Measurements from ENCODE around the gene CLIC3.

CLIC3 gene

DNA sequence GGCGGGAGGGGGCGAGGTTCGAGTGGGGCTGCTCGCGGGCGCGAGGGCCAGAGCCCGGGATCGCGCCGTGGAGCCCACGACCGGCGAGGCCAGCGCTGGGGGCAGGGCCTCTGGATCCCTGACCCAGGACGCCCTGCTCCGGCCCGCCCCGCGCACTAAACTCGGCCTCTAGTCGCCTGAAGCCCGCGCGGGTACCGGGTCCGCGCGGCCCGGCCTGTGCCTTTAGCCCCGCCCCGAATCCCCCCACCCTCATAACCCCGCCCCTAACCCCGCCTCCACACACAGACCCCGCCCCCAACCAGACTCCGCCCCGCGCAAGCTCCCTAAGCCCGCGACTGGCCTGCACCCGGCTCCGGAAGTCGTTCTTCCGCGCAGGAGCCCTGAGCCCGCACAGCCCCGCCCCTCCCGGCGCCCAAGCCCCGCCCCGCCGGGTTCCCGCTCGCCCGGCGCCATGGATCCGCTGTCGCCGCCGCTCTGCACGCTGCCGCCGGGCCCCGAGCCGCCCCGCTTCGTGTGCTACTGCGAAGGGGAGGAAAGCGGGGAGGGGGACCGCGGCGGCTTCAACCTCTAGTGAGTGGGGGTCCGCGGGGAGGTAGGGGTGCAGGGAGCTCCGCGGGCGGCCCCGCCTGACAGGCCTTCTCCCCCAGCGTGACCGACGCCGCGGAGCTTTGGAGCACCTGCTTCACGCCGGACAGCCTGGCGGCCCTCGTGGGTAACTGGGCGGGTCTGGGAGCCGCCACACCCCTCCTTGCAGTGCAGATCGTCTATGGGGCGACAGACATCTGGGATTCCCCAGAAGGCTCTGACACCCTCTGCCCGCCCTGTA lies 4.2 kb downstream of the CLIC3 start, which contains the start of gene PAXX:
Gene PAXX, plus strand, starts transcription at position 430 of the 826 bp plus-strand sequence. Its CDS starts 22 bp downstream, at position 452.
- Histone ChIP-seq H3K27me3 (ENCODE audit: control insufficient read depth, insufficient read depth, low read length) (peaks cover 17% of the 10 kb centered on the region), H3K4me3 (ENCODE audit: low read depth, low read length) (peak within 1 kb of the TSS; percentile 73), H3K4me1 (ENCODE audit: control insufficient read depth, insufficient read depth, low read length) (peaks cover 4% of the 10 kb centered on the region), H3K9me3 (ENCODE audit: control insufficient read depth, insufficient read depth, low read length) (peaks cover 4% of the 10 kb centered on the region), H3K9ac (ENCODE audit: low read depth, low read length) (peak within 1 kb of the TSS; percentile 47), H3K36me3 (ENCODE audit: control insufficient read depth, insufficient read depth, low read length) (no peaks in the 10 kb centered on the region)

DNA sequence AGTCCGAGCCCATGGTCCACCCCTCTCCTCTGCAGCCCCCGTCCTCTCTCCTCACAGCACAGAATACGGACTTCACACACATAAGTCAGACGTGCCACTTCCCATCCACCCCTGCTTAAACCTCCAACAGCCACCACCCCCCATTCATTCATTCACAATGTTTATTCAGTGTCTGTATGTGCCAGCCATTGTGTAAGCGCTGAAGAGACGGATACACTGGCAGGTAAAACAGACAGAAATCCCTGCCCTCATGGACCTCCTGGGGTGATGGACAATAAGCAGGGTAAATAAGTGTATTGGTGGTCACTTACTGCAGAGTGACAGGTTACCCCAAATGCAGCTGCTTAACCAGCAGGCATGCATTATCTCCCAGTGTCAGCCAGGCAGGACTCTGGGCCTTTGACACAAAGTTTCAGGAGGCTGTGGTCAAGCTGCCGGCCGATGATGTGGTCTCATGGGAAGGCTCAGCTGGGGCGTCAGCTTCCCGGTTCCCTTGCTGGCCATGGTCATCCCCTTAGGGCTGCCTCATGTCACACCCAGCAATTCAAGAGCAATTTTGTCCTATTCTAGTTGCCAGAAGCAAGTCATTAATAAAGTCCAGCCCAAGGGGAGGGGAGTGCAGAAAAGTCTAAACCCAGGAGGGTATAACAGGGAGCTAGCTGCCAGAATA lies 6.0 kb downstream of the CLIC3 start:
- Histone ChIP-seq H3K27me3 (ENCODE audit: control insufficient read depth, insufficient read depth, low read length) (peaks cover 19% of the 10 kb centered on the region), H3K36me3 (ENCODE audit: control insufficient read depth, insufficient read depth, low read length) (no peaks in the 10 kb centered on the region), H3K4me3 (ENCODE audit: low read depth, low read length) (no peak overlapping the region), H3K9ac (ENCODE audit: low read depth, low read length) (no peak overlapping the region), H3K4me1 (ENCODE audit: control insufficient read depth, insufficient read depth, low read length) (no peaks in the 10 kb centered on the region), H3K9me3 (ENCODE audit: control insufficient read depth, insufficient read depth, low read length) (peaks cover 4% of the 10 kb centered on the region)

DNA sequence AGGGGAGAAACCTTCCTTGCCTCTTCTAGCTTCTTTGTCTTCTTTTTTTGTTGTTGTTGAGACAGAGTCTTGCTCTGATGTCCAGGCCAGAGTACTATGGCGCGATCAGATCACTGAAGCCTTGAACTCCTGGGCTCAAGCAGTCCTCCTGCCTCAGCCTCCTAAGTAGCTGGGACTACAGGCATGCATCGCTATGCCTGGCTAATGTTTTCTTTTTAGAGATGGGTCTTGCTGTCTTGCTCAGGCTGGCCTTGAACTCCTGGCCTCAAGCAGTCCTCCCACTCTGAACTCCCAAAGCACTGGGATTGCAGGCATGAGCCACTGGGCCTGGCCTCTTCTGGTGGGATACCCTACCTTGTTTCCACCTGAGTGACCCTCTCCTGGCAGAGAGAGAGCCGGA lies 7.5 kb downstream of the CLIC3 start:
- peaks cover 4% of the 10 kb centered on the region for H3K9me3 ChIP-seq (ENCODE audit: control insufficient read depth, insufficient read depth, low read length)

DNA sequence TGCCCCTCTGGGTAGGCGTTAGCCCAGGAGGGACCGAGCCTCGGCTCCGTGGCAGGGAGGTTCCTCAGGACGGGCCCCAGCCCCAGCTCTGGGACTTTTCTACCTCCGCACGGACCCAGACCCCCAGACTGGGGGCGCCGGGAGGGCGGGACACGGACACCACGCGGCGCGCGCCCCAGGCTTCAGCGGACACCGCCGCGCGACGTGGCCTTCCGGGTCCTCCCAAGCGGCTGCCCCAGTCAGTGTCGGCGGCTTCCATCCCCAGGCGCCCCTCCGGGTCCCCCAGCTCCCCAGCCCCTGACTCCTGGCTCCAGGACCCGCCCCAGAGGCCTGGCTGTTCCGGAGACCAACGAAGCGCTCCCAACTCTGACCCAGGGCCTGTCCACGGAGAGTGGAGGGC lies 10.5 kb downstream of the CLIC3 start:
- H3K36me3 ChIP-seq (ENCODE audit: control insufficient read depth, insufficient read depth, low read length): no peaks in the 10 kb centered on the region
- no peaks in the 10 kb centered on the region for H3K4me1 ChIP-seq (ENCODE audit: control insufficient read depth, insufficient read depth, low read length)
- no peak overlapping the region for H3K9ac ChIP-seq (ENCODE audit: low read depth, low read length)
- H3K9me3 ChIP-seq (ENCODE audit: control insufficient read depth, insufficient read depth, low read length): peaks cover 4% of the 10 kb centered on the region
- peaks cover 19% of the 10 kb centered on the region for H3K27me3 ChIP-seq (ENCODE audit: control insufficient read depth, insufficient read depth, low read length)
- no peak overlapping the region for H3K4me3 ChIP-seq (ENCODE audit: low read depth, low read length)

More for the DNA sequence above, 7.5 kb downstream of the CLIC3 start:
- H3K36me3 ChIP-seq (ENCODE audit: control insufficient read depth, insufficient read depth, low read length): no peaks in the 10 kb centered on the region
- peaks cover 26% of the 10 kb centered on the region for H3K27me3 ChIP-seq (ENCODE audit: control insufficient read depth, insufficient read depth, low read length)
- no peaks in the 10 kb centered on the region for H3K4me1 ChIP-seq (ENCODE audit: control insufficient read depth, insufficient read depth, low read length)
- no peak overlapping the region for H3K4me3 ChIP-seq (ENCODE audit: low read depth, low read length)
- H3K9ac ChIP-seq (ENCODE audit: low read depth, low read length): no peak overlapping the region

DNA sequence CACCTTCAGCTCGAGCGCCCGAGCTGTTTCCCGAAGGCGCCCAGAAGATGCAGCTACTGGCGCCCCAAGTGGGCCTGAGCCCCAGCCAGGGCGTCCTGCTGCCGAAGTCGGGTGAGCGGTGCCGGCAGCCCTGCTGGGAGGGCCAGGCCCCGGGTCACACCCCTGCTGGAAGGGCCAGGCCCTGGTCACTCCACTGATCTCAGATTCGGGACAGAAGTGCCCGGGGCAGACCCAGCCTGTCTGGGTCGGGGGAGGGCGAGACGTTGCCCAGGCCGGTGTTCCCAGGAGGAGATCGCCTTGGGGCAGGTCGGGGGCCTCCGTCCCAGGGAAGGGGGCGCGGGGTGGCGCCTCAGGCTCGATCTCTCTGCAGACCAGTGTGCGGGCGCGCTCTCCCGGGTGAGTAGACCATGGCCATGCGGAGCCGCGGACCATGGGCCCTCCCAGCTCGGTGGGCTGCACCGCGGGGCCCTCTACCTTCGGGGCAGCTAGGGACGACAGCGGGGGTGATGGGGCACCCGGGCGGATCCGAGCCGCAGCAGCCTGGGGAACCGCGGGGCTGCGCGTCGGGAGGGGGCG lies 11.3 kb downstream of the CLIC3 start:
- no peaks in the 10 kb centered on the region for H3K4me1 ChIP-seq (ENCODE audit: control insufficient read depth, insufficient read depth, low read length)
- H3K4me3 ChIP-seq (ENCODE audit: low read depth, low read length): peak overlapping the region; percentile 37
- peaks cover 15% of the 10 kb centered on the region for H3K27me3 ChIP-seq (ENCODE audit: control insufficient read depth, insufficient read depth, low read length)
- H3K9ac ChIP-seq (ENCODE audit: low read depth, low read length): no peak overlapping the region
- no peaks in the 10 kb centered on the region for H3K9me3 ChIP-seq (ENCODE audit: control insufficient read depth, insufficient read depth, low read length)
- no peaks in the 10 kb centered on the region for H3K36me3 ChIP-seq (ENCODE audit: control insufficient read depth, insufficient read depth, low read length)

DNA sequence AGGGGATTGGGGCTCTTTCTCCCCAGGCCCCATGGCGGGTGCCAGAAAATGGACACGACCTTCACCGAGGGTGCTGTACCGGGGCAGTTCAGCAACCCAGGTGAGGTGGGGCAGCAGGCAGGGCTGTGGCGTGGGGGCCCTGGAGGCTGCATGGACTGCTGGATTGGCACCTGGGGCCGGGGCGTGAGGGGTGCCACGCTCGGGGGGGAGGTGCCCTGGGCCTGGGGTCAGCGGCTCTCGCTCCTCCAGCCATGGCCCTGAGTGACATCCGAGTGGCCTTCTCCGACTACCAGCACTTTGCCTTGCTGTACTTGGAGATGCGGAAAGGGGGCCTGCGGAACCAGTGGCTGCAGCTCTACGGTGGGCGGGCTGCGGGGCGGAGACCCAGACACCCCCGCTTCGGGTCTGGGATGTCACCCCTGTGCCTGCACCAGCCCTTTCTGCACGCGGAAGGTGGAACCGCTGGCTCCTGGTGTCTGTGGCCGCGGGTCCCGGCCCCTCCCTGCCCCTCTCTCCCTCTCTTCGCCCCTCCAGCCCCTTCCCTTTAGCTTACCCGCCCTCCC lies 11.8 kb downstream of the CLIC3 start:
- Histone ChIP-seq H3K4me1 (ENCODE audit: control insufficient read depth, insufficient read depth, low read length) (no peaks in the 10 kb centered on the region), H3K27me3 (ENCODE audit: control insufficient read depth, insufficient read depth, low read length) (peaks cover 15% of the 10 kb centered on the region), H3K9me3 (ENCODE audit: control insufficient read depth, insufficient read depth, low read length) (no peaks in the 10 kb centered on the region), H3K4me3 (ENCODE audit: low read depth, low read length) (peak overlapping the region; percentile 37), H3K9ac (ENCODE audit: low read depth, low read length) (no peak overlapping the region), H3K36me3 (ENCODE audit: control insufficient read depth, insufficient read depth, low read length) (no peaks in the 10 kb centered on the region)

DNA sequence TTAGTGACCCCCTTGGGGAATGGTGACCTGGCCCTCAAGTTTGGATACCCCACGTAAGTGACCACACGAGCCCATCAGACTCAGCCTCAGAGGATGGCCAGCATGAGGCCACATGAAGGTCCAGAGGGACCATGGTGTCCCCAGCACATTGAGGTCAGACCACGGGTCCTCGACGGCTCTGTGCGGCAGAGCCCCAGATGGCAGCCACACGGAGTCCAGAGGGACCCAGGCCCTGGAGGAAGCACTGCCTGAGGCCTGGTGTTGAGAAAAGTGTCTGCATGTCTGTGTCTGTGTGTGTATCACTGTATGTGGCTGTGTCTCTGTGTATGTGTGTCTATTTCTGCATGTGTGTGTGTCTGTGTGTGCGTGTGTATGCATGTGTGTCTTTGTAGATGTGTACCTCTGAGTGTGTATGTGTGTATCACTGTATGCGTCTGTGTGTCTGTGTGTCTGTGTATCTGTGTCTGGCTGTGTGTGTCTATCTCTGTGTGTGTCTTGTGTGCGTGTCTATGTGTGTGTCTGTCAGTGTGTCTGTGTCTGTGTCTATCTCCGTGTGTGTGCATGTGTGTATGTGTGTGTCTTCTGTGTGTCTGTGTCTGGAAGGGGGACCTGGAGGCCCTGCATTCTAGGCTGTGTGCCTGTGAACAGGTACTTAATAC lies 12.6 kb downstream of the CLIC3 start:
- H3K9ac ChIP-seq (ENCODE audit: low read depth, low read length): no peak overlapping the region
- H3K4me1 ChIP-seq (ENCODE audit: control insufficient read depth, insufficient read depth, low read length): no peaks in the 10 kb centered on the region
- H3K27me3 ChIP-seq (ENCODE audit: control insufficient read depth, insufficient read depth, low read length): peaks cover 15% of the 10 kb centered on the region
- no peaks in the 10 kb centered on the region for H3K9me3 ChIP-seq (ENCODE audit: control insufficient read depth, insufficient read depth, low read length)
- no peaks in the 10 kb centered on the region for H3K36me3 ChIP-seq (ENCODE audit: control insufficient read depth, insufficient read depth, low read length)
- H3K4me3 ChIP-seq (ENCODE audit: low read depth, low read length): no peak overlapping the region

DNA sequence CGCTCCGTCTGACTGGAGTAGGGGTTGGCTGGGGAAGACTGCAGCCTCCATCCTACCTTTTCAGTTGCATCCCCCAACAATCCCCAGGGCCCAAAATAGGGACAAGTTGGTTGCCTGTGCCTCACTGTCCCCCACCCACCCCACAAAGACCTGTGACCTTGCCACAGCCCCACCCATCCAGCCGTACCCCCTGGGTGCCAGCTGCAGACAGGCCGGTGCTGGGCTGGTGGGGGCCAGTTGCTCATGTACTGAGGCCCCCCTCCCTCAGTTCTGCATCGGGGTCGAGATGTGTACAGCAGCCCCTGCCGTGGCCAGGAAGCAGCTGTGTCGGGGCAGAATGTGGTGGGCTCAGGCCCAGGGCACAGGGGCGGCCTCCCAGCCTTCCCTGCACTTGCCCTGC lies 13.2 kb downstream of the CLIC3 start:
- Histone ChIP-seq H3K4me1 (ENCODE audit: control insufficient read depth, insufficient read depth, low read length) (no peaks in the 10 kb centered on the region), H3K36me3 (ENCODE audit: control insufficient read depth, insufficient read depth, low read length) (no peaks in the 10 kb centered on the region), H3K9me3 (ENCODE audit: control insufficient read depth, insufficient read depth, low read length) (no peaks in the 10 kb centered on the region), H3K27me3 (ENCODE audit: control insufficient read depth, insufficient read depth, low read length) (peaks cover 15% of the 10 kb centered on the region), H3K9ac (ENCODE audit: low read depth, low read length) (no peak overlapping the region), H3K4me3 (ENCODE audit: low read depth, low read length) (no peak overlapping the region)

DNA sequence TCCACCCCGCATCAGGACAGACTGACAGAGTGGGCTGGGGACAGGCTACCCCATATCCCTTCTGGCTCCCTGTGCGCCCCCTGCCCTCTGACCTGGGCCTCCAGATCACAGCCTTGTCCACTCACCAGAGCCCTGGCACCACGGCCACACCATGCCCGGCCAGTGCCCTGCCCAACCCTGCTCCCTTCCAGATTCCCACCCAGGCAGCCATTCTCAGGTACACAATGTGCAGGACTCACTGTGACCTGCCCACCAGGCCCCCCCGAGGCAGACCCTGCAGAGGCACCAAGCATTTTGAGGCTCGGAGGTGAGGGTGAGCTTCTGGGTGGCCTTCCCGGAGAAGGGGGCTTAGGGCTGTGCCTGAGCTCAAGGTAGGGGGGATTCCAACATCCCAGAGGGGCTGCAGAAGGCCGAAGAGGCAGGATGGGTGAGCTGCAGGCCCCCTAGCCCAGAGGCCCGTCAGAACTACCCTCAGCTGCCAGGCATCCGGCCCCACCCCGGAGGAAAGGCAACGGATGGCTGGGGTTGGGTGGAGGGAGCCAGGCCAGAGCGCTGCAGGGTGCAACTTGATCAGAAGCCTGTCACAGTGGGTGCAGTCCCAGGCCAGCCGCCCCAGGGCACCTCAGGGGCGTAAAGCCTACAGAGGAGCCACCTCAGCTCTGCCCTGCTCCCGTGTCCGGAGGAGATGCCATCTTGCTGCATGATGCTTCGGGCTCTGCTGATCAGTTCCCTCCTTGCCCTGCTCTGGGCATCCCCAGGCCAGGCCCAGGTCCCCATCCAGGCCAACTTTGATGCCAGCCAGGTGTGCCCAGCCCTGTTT lies 13.9 kb downstream of the CLIC3 start, which contains the start of gene LCNL1:
Gene LCNL1, plus strand, starts transcription at position 762 of the 820 bp plus-strand sequence. CDS start 594 bp downstream, outside the sequence.
- Histone ChIP-seq H3K27me3 (ENCODE audit: control insufficient read depth, insufficient read depth, low read length) (peaks cover 15% of the 10 kb centered on the region), H3K9ac (ENCODE audit: low read depth, low read length) (no peak within 1 kb of the TSS), H3K4me3 (ENCODE audit: low read depth, low read length) (no peak within 1 kb of the TSS), H3K4me1 (ENCODE audit: control insufficient read depth, insufficient read depth, low read length) (no peaks in the 10 kb centered on the region), H3K36me3 (ENCODE audit: control insufficient read depth, insufficient read depth, low read length) (no peaks in the 10 kb centered on the region), H3K9me3 (ENCODE audit: control insufficient read depth, insufficient read depth, low read length) (no peaks in the 10 kb centered on the region)

DNA sequence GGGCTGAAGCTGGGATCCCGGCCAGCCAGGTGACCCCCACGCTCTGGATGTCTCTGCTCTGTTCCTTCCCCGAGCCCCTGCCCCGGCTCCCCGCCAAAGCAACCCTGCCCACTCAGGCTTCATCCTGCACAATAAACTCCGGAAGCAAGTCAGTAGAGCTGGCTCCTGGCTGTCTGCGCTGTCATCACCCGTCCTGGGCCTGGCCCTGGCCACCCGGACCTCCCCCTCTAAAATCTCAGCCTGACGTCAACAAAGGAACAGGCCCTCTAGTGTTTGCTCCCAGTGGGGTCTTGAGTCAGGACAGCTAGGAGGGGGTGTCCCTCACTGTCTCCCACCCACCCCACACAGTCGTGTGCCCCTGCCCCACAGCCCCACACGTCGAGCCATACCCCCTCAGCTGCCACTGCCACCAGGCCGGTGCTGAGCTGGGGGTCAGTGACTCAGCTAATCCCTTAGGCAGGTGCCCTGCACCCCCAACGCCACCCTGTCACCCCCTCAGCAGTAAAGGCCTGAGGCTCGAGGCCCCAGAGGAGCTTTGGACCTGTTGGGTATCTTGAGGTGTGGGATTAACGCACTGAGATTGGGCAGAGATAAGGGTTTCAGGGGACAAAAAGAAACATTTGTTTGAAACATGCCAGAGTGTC lies 14.7 kb downstream of the CLIC3 start:
- Histone ChIP-seq H3K4me3 (ENCODE audit: low read depth, low read length) (no peak overlapping the region), H3K27me3 (ENCODE audit: control insufficient read depth, insufficient read depth, low read length) (peaks cover 15% of the 10 kb centered on the region), H3K36me3 (ENCODE audit: control insufficient read depth, insufficient read depth, low read length) (no peaks in the 10 kb centered on the region), H3K4me1 (ENCODE audit: control insufficient read depth, insufficient read depth, low read length) (no peaks in the 10 kb centered on the region), H3K9me3 (ENCODE audit: control insufficient read depth, insufficient read depth, low read length) (no peaks in the 10 kb centered on the region), H3K9ac (ENCODE audit: low read depth, low read length) (no peak overlapping the region)

Measured in iPS-15b (cell line).